NCI-H128 (cell line): ENCODE results near the gene CALN1.
"Not testable (repeated sequence)": the region's sequence is repeated elsewhere in the genome, so short reads cannot be mapped to it uniquely, and the experiment has no call there.

Experiments used
- DNase-seq: peaks from one replicate; lab custom pipeline; 2025; ENCODE audit not compliant: unreplicated experiment; lab: John Stamatoyannopoulos, UW

The CALN1 gene

DNA sequence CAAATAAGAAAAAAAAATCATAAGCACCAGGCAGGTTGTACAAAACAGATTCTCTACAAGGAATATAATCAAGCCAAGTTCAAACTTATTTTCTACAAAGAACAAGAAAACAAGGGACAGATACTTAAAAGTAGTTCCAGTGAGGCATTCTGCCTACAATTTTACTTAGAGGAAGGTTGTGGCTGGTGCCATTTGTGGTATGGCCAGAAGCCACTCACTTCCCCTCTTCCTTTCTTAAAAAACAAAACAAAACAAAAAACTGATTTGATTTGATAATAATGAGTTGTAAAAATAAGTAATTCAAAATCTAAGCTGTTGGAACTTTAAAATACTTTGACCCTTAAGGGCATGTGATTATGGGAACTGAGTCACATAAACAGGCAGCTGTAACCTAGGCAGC lies 420.6 kb downstream of the CALN1 start:
- no peak for DNase-seq

DNA sequence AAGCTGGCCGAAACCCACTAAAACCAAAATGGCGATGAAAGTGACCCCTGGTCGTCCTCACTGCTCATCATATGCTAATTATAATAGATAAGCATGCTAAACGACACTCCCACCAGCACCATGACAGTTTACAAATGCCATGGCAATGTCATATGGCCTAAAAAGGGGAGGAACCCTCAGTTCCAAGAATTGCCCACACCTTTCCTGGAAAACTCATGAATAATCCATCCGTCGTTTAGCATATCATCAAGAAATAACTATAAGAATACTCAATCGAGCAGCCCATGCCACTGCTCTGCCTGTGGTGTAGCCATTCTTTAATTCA lies 422.0 kb downstream of the CALN1 start:
- DNase-seq = no peak

DNA sequence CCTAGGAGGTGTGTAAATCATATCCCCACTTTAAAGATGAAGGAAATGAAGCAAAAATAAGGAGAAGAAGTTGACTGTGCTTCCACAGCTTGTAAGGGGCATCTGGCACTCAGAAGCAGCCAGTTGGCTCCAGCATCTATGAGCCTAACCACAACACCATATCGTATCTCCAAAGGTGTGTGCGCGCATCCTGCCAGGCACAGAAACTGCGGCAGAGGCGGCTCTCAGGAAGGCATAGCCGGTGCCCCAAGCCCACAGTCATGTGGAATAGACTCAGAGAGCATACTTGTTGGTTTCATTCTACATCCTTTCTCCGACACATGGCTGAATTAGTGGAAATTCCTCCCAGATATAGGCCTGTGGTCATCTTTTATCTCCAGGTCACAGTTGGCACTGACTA lies 423.9 kb downstream of the CALN1 start:
- DNase-seq = no peak

DNA sequence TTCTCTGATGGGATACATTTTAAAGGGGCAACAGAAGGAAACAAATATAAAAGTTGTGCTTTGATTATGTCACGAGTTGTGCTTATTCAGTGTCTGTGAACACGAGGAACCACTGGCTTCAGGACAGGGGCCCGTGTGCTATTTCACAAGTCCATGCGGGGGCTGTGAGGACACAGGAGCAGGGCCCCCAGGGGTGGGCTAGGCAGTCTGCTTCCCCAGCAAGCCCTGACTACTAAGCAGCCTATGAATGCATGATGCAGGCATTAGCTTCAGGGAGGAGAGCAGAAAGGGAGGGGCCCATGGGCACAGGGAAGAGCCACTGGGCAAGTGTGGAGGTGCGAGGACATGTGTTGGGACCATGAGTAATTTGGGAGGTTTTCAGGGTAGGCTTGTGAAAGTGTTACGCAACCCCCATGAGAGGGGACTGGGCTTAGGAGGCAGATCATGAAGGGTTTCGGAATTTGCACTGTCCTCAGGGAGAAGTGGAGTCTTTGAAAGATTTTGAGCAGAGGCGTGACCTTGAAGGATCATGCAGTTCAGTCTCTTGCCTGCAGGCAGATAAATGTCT lies 424.9 kb downstream of the CALN1 start:
- DNase-seq = no peak

DNA sequence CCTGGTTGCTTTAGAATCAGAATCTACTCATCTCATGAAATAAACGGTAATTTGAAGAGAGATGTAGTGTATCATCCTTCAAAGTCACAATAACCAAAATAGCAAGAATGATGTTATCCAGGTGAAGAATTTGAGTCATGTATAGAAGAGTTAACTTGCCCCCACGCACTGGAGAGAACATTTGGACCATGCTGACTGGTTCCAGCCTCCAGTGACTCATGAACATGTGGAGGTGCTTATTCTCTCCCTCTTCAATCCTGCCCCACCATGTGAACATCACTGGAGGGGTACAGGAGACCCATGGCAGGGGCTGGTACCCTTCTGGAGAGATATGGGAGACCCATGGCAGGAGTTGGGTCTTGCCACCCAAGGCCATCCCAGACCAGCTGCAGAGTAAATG lies 427.8 kb downstream of the CALN1 start:
- no peak for DNase-seq

DNA sequence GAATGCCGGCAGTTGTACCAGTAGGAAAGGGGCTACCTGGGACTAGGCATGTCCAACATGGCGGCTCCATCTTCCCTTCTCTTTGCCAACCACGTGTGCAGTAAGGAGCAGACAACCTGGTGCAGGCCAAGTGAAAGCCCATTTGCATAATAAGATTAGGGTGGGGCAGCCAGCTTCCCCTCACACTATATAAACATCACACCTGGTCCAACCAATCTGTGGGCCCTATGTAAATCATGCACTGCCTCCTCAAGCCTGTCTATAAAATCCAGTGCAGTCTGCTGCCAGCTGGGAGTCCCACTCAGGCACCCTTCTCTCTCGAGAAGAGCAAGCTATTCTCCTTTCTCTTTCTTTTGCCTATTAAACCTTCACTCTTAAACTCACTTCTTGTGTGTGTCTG lies 429.3 kb downstream of the CALN1 start:
- DNase-seq = no peak

DNA sequence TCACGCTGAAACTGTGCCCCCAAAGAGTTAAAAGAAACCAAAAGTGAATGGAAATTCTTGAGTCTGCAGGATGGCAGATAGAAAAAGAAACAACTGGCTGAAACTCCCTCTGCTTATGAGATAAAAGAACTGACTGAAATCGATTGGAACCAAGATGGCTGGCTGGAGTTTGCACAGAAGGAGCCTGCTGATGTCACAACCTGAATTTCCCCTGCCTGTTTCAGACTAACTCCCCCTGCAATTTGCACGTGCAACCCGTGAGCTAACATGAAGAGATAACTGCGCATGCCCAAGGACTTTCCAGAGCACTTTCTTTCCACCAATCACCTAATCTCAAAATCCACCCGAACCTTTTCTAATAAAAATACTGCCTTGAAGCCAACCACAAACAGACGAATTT lies 435.5 kb downstream of the CALN1 start:
- DNase-seq = no peak

DNA sequence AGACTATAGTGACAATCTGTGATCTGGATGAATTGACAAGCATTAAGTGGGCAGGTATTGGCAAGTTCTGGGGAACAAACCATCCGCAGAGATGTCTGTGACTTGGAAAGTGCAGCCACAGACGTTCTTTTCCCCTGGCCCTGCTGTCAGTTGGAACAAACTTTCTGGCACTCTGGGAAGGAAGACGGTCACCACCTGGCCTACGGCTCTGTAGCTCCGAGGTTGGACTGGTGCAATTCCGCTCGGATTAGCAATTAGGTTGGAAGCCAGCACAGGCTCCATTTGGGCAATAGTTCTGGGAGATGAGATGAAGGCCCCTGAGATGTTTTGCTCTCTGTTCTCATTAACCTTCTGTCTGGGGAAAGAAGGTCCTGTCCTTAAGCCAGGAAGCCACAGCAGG lies 437.5 kb downstream of the CALN1 start:
- DNase-seq = no peak

DNA sequence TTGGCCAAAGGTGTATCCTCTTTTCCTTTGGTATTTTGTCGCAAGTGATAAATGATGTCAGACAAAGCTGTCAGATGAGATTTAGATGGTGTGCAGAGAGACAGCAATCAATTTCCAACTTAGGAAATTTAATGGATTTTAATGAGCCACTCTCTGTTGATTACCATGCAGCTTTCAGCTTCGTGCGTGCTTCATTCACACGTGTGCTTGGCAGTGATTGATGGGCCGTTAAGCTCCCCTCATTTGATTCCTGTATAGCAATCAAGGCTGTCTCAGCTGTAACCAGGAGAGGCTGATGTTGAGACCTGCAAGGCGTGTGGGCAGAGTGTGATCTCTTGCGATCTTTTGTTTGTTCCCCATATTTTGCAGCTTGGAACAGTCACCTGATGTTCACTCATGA lies 439.6 kb downstream of the CALN1 start:
- no peak for DNase-seq

DNA sequence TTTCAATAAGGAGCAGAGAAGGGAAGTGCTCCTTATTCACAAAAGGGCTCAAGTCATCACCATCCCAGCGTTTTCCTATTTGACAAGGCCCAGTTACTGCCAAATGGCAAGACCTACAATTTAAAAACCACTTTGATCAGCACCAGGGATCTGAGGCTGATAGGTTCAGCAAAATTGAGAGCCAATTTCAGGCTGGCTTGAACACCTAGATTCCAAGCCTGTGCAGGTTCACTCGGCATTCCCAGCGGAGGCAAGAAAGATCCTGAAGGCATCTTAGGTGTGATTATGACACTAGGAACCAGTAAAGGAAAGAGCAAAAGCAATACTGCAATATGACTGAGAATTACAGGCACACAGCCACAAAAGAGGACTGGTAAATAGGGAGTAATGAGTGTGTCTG lies 441.4 kb downstream of the CALN1 start:
- DNase-seq = no peak

DNA sequence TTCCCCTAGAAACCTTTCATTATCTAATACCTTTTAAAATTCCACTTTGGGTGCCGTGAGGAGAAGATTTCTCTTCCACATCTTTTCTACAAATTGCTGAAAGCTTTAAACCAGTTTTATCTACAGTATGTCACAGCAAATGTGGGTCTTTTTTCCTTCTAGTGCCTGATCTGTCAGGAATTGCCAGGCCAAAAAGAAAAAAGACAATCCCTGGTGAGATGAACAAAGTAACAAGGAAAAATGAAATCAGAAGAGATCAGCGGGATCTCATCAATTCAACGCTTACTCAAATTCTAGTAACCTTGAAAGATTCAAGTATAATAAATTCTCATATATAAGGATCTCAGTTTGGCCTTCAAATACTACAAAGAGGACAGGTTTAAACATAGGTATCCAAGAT lies 449.5 kb downstream of the CALN1 start:
- DNase-seq = no peak

DNA sequence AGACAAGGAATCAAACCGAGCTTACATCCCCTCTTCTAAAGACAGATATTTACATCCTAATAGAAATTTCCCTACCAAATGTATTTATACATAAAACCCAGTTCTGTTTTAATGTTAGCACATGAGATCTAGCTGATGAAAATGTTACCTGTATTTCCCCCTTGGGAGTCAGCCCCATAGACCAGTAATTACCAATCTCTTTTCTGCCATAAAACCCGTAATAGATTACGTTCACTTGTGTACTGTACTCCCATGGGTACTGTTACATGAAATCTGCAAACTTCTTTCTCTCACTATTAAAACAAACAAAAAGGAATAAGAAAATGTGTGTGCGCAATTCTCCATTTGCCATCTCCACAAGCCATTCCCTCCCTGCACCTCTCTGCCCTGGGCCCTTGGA lies 450.9 kb downstream of the CALN1 start:
- DNase-seq = no peak

DNA sequence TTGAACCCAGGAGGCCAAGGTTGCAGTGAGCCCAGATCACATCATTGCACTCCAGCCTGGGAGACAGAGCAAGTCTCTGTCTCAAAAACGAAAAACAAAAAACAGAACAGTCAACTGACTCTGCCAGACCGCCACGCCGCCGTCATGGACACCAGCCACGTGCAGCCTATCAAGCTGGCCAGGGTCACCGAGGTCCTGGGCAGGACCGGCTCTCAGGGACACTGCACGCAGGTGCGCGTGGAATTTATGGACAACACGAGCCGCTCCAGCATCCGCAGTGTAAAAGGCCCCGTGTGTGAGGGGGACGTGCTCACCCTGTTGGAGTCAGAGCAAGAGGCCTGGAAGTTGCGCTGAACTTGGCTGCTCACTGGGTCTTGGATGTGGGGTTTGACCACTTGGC lies 470.0 kb downstream of the CALN1 start:
- DNase-seq = no peak

DNA sequence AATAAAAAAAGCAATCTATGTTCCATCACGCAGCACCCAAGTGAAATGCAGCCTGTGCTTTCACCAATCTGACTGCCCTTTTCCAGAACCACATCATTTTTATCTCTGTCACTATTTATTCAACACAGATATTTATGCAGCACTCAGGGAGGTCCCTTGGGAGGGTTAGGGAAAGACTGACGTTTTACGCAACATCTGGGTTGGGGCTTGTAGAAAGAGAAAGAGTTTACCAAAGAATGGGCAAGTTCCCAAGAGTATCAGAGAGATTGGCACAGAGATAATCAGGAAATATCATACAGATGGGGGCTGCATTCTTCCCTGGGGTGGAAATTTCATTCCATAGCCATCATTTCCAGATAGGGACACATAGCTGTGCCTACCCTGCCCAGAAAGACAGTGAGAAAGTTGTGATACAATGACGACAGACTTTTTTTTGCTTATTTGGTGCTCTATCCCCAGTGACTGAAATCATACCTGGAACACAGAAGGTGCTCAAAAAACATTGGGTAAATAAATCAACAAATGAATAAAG lies 474.2 kb downstream of the CALN1 start:
- no peak for DNase-seq

DNA sequence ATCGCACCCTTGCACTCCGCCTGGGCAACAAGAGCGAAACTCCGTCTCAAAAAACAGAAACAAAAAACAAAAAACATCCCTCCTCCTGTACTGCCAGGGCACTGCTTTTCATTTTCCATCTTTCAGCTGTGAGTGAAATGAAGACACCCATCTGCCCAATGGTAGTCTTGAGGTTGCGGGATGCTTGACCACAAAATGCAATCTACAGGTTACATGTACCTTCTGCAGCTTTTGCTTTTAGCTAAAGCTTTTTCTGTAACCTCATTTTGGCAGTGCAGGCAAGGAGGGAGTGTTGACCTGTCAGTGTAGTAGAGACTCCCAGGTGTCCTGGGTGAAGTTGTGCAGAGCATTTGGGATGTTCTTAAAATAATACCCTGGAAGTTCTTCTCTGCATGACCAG lies 476.5 kb downstream of the CALN1 start:
- no peak for DNase-seq

DNA sequence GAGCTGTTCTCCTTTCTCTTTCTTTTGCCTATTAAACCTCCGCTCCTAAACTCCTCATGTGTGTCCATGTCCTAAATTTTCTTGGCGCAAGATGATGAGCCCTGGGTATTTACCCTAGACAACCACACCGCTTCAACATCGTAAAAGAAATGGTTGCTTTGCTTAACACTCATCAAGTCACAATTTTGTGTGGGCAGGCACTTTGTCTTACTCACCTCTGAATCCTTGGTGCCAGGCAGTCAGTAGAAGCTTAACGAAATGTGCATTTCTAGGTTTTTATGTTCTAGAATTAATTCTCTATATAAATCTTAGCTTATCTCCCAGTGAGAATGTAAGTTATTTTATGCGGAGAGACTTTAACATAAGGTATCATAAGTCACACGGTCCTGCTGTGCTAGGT lies 478.7 kb downstream of the CALN1 start:
- no peak for DNase-seq

DNA sequence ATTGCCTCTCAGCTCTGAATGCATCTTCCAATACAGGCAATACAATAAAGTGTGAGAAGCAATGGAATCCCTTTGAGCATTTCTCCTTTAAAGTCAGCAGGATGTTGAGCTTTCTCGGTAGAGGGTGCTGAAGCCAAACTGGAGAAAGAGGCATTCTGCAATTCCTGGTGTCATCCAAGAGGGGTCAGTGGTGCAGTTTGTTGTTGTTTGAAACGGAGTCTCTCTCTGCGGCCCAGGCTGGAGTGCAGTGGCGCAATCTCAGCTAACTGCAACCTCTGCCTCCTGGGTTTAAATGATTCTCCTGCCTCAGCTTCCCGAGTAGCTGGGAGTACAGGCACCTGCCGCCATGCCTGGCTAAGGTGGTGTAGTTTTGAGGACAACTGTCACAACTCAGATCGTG lies 486.5 kb downstream of the CALN1 start:
- no peak for DNase-seq

DNA sequence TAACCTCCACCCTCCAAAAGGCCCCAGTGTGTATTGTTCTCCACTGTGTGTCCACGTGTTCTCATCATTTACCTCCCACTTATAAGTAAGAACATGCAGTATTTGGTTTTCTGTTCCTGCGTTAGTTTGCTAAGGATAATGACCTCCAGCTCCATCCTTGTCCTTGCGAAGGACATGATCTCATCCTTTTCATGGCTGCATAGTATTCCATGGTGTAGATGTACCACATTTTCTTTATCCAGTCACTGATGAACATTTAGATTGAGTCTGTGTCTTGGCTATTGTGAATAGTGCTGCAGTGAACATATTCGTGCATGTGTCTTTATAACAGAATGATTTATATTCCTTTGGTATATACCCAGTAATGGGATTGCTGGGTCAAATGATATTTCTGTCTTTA lies 497.9 kb downstream of the CALN1 start:
- DNase-seq = not testable (repeated sequence)

DNA sequence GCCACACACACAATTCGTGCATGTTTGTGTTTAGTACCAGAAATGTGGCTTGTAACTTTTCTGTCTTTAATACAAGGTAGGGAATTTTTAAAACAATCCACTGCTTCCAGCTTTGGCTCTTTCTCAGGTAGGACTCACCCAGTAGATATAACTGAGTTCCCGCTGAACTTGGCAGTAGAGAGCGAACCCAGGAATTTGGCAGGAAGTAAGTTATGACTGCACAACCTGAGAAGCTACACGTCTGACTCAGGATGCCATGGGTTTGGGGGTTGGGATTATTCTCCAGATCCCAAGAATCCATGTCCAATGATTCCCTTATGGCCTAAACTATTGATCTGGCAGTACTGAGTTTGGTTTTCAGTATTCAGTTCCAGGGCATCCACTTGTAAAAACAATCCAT lies 499.7 kb downstream of the CALN1 start:
- DNase-seq = no peak

DNA sequence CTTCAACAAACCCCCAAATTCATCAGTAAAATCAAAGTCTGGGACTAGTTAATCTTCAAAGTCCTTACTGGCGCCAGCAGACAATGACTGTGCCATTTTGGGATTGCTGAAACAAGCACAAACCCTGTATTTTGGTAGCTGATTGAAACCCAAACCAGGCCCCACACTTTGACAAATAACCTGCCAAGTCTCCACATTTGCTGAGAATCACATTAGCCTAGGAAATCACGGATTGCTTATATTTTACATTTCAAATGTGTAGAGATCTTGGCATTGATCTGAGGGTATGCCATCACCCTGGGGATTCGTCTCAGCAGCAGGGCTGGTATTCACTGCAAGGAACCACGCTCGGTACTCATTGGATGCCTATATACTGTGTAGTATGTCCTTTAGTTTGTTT lies 501.1 kb downstream of the CALN1 start:
- DNase-seq = no peak

DNA sequence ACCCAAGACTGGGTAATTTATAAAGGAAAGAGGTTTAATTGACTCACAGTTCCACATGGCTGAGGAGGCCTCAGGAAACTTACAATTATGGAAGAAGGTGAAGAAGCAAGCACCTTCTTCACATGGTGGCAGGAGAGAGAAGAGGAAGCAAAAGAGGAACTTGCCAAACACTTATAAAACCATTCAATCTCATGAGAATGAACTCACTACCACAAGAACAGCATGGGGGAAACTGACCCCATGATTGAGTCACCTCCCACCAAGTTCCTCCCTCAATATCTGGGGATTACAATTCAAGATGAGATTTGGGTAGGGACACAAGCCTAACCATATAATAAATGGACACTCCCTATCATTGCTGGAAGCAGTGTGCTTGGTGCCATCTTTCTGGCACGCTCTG lies 506.3 kb downstream of the CALN1 start:
- no peak for DNase-seq

DNA sequence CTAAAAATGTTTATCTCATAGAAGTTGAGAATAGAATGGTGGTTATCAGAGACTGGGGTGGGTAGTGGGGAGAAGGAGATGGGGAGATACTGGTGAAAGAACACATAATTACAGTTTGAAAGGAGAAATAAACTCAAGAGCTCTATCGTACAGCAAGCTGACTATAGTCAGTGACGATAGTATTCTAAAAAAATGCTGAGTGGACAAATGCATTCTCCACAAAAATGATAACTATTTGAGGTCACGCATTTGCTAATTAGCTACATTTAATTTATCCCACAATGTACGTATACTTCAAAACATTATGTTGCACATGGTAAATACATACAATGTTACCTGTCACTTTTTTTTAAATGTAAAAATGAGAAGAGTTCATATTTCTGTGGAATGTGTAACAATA lies 507.7 kb downstream of the CALN1 start:
- no peak for DNase-seq

DNA sequence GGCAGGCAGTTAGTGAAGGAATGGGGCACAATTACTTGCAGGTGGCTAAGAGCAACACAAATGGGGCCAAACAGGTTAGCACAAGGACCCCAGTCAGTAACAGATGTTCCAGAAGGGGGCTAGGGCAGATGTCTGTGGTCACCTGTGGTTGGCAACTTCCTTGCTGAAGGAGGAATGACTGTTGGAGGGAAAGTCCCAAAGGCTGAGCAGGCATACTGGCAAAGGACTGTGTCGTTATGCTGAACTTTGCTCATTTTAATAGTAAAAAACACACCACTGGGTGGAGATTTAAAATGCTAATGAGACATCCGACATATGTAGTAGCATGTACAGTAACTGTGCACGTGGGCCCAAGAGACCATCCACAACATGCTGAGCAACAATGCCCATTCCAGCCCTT lies 511.6 kb downstream of the CALN1 start:
- DNase-seq = no peak

DNA sequence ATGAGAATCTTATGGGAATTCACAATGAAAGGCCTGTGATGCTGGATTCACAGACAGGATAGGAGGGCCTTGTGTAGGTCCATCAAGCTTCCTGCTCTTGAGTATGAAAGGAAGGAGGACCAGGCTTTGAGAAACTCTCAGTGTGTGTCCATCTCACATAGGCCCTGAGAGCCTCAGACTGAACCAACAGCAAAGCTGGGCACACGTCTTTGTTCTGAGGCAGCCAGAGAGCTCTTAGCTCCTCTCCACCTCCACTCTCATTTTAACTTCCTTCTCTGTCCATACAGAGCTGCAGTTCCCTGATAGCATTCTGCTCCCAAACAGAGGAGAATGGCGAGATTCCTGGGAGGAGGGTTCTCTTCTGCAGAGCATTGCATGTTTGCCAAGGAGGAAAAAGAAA lies 515.6 kb downstream of the CALN1 start:
- no peak for DNase-seq
